Activated naive CD8-positive, alpha-beta T cell treated with anti-CD3 and anti-CD28 coated beads, Interleukin-2, amount 50 U/mL, for 24 hours (primary cell): ENCODE measurements around the gene MAP3K13.

Experiments
- ATAC-seq: fragments of 150-1000 bp; cut with Tn5 transposase; one replicate; pipeline ENCODE4 v1.10.0; 2021
- DNase-seq: peaks from one replicate; pipeline ENCODE4 v3.0.0; 2021
- H3K27ac Mint-ChIP-seq: one replicate; pipeline ENCODE4 v1.8.0; 2021; ENCODE audit warnings: mild to moderate bottlenecking, mixed read lengths
- H3K27me3 Mint-ChIP-seq: one replicate; pipeline ENCODE4 v1.8.0; 2021; ENCODE audit warnings: mixed read lengths
- H3K36me3 Mint-ChIP-seq: one replicate; pipeline ENCODE4 v1.8.0; 2021; ENCODE audit warnings: low read depth, mixed read lengths
- H3K4me1 Mint-ChIP-seq: one replicate; pipeline ENCODE4 v1.8.0; 2021; ENCODE audit warnings: mixed read lengths
- H3K4me3 Mint-ChIP-seq: one replicate; pipeline ENCODE4 v1.8.0; 2021; ENCODE audit warnings: mild to moderate bottlenecking, moderate library complexity, mixed read lengths
- H3K9me3 Mint-ChIP-seq: one replicate; pipeline ENCODE4 v1.8.0; 2021; ENCODE audit warnings: mixed read lengths

MAP3K13 gene

DNA sequence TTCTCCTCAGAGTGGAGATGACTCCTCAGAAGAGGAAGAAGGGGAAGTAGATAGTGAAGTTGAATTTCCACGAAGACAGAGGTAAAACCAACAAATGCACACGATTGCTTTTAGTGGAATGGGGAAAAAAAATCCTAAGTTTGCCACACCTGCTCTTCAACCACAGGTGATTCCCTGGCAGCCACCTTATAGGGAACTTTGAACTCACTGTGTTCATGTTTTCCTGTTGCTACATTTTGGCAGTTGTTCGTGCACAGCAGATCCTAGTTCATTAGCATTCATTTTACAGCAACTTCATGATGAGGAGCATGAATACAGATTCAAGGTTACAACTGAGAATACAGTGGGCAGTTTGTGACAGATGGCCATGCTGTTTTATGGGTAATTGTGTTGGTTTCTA, 114.4 kb downstream of the MAP3K13 start:
- Mint-ChIP-seq H3K27me3 (no peaks in the 10 kb centered on the region), H3K36me3 (peaks cover 23% of the 10 kb centered on the region), H3K27ac (no peak overlapping the region), H3K4me1 (no peaks in the 10 kb centered on the region), H3K4me3 (no peak overlapping the region), H3K9me3 (peaks cover 4% of the 10 kb centered on the region)
- ATAC-seq (no peak), DNase-seq (no peak)

DNA sequence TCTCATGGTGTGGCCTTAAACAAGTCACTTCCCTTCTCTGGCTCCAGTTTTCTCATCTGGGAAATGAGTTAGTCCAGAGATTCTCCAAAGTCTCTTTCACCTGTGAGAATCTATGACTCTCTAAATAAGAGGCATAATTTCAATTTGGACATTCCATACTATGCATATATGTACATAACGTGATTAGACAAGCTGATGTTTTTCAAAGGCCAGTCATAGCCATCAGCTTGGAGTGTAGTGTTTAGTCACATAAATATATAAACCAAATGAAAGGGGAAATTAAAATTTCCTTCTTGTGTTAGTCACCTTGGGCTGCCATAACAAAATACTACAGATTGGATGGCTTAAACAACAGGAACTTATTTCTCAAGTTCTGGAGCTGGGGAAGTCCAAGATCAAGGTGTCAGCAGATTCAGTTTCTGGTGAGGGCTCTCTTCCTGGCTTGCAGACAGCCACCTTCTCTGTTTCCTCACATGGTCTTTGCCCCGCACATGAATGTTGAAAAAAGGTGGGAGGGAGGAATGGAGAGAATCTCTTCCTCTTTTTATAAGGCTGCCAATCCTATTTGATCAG, 116.5 kb downstream of the MAP3K13 start:
- Mint-ChIP-seq H3K27me3 (no peaks in the 10 kb centered on the region), H3K9me3 (peaks cover 4% of the 10 kb centered on the region), H3K27ac (no peak overlapping the region), H3K4me1 (peaks cover 7% of the 10 kb centered on the region), H3K36me3 (peaks cover 21% of the 10 kb centered on the region), H3K4me3 (no peak overlapping the region)
- no peak for ATAC-seq
- DNase-seq, result no peak

DNA sequence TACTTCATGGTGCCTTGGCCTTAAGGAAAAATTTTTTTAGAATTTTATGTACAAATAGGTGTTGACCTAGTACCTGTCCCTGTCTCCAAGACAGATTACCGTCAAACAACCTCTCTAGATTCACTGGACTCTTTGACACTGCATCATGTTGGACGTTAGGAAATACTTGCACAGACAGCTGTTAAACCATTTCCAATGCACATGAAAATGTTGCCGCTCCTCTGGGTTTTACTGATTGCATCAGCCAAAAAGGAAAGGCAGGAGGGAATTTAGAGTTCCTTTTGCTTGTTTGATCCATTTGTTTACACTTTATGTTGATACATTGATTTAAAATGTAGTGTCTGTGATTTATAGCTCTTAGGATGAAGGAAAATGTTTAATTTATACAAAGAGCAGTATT, 121.4 kb downstream of the MAP3K13 start:
- no peaks in the 10 kb centered on the region for H3K27me3 Mint-ChIP-seq
- H3K36me3 Mint-ChIP-seq, result peaks cover 44% of the 10 kb centered on the region
- no peak for ATAC-seq
- no peak overlapping the region for H3K4me3 Mint-ChIP-seq
- H3K27ac Mint-ChIP-seq, result no peak overlapping the region
- peaks cover 7% of the 10 kb centered on the region for H3K4me1 Mint-ChIP-seq
- no peak for DNase-seq
- peaks cover 4% of the 10 kb centered on the region for H3K9me3 Mint-ChIP-seq

DNA sequence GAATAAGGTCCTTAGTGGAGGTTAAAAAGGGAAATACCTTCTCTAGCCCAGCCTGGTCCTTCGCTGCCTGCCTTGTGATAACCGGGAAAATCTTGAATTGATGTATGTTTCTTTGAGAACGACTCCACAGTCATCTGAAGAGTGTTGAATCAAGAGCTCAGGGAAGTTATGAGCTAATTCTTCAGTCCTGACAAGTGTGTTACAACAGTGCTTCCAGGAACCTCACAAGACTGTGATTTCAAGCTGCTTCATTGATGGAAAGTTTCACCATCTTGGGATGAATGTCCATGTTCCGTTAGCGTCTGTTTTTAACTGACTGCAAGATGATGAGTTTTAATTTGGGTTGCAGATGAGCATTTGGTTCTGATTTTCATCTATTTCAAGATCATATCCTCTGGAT, 123.5 kb downstream of the MAP3K13 start:
- Mint-ChIP-seq H3K4me3 (no peak overlapping the region), H3K4me1 (peaks cover 7% of the 10 kb centered on the region), H3K27me3 (no peaks in the 10 kb centered on the region), H3K36me3 (peaks cover 45% of the 10 kb centered on the region), H3K9me3 (no peaks in the 10 kb centered on the region), H3K27ac (no peak overlapping the region)
- DNase-seq (no peak), ATAC-seq (no peak)

DNA sequence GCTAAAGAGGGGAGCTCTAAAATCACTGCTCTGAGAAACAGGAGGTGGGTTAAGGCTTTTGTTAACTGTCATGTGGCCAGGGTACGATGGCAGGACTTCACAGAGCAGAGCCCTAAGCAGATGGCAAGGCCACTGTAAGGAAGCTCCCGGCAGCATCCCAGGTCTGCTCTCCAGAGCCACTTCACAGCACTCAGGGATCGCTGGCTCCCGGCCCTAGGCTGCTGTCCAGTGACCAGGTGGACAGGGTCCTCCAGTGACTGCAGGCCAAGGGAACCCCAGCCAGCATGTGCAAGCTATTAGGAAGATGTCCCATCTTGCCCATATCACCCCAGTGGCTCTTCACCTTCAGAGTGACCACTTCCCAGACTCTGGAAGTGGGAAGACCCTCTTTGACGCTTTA, 125.5 kb downstream of the MAP3K13 start:
- H3K9me3 Mint-ChIP-seq, result no peaks in the 10 kb centered on the region
- no peak overlapping the region for H3K4me3 Mint-ChIP-seq
- no peaks in the 10 kb centered on the region for H3K27me3 Mint-ChIP-seq
- peaks cover 33% of the 10 kb centered on the region for H3K36me3 Mint-ChIP-seq
- ATAC-seq, result no peak
- H3K4me1 Mint-ChIP-seq, result peaks cover under 1% of the 10 kb centered on the region
- no peak for DNase-seq
- no peak overlapping the region for H3K27ac Mint-ChIP-seq

DNA sequence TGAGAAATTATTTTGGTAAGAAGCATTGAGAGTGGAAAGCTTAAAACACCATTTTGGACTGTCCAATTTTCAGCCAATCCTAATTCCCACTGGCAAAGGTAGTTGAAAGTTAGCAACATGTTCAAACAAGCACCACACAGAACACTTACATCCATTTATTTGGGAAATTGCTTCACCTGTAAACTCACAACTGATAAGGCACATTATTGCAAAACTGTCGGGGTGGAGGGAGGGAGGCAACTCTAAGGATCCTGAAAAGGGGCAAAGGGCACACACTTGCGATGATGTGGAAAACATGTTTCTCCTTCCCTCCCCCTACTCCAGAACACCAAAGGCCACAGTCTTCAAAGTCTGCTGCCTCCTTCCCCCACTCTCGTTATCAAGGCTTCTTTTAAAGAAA, 126.5 kb downstream of the MAP3K13 start:
- Mint-ChIP-seq H3K27me3 (no peaks in the 10 kb centered on the region), H3K9me3 (no peaks in the 10 kb centered on the region), H3K36me3 (peaks cover 43% of the 10 kb centered on the region), H3K4me1 (no peaks in the 10 kb centered on the region), H3K4me3 (no peak overlapping the region), H3K27ac (no peak overlapping the region)
- ATAC-seq, result no peak
- DNase-seq, result no peak

DNA sequence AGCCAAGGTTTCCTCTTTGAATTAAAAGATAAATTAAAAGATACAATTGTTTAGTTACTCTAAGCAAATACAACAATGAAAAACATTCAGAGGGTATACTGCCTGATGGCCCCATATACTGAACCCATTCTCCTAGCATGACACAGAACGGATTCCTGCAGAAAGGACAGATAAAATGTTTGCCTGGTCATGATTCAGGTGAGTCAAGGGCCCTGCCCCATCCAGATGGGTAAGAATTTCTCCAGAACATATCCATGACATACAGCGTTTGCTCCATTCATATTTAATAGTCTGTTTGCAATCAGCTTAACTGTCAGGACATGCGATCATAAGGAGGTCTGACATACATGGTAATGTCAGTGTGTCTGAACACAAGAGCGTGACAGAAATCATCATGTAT, 127.3 kb downstream of the MAP3K13 start:
- Mint-ChIP-seq H3K36me3 (peaks cover 47% of the 10 kb centered on the region), H3K27ac (no peak overlapping the region), H3K4me1 (no peaks in the 10 kb centered on the region), H3K27me3 (no peaks in the 10 kb centered on the region), H3K4me3 (no peak overlapping the region), H3K9me3 (no peaks in the 10 kb centered on the region)
- no peak for DNase-seq
- no peak for ATAC-seq

DNA sequence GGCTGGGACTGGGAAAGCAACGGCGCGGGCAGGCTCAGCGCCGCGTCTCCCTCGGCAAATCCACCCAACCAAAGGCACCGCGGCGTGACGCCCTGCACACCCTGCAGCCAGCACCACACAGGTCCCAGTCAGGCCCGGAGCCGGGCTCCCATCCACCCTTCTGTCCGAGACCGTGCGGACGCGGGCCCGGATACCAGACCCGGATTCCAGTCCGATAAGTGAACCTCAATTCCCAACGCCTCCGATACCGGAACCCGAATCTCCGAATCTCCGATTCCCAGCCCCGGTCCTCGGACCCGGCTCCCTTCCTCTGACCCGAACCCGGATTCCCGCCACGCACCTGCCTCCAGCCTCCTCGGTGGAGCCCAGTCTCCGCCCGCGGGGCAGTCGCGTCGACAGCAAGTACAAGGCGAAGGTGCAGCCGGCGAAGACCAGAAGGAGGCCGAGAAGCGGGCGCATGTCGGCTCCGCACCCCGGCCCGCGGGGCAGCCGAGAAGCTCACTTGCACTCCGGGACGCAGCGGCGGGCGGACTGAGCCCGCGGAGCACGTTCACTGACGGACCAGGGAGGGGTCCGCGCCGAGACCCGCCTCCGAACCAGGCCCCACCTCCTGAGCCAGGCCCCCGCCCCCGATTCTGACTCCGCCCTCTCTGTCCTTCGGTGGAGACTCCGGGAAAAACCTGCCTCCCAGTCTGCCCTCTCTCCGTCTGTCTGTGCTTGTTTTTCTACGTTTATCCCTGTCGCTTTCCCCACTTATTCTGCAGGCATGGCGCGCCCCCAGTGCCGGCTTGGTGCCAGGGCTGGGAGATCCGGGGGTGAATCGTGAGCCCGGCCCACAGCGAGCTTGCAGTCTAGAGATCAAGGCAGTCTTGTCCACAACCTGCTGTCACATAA, 135.8 kb downstream of the MAP3K13 start, which contains the start of gene TMEM41A:
Gene TMEM41A (minus strand): TSS at position 533 of the 894 bp plus-strand sequence. CDS start 74 bp downstream, at position 459.
- no peaks in the 10 kb centered on the region for H3K9me3 Mint-ChIP-seq
- DNase-seq, result peak; percentile 93
- peak within 1 kb of the TSS; percentile 82 for H3K27ac Mint-ChIP-seq
- H3K4me3 Mint-ChIP-seq, result peak within 1 kb of the TSS; percentile 87
- H3K4me1 Mint-ChIP-seq, result peaks cover 19% of the 10 kb centered on the region
- H3K36me3 Mint-ChIP-seq, result peaks cover 20% of the 10 kb centered on the region
- no peaks in the 10 kb centered on the region for H3K27me3 Mint-ChIP-seq
- peak; percentile 98 for ATAC-seq

DNA sequence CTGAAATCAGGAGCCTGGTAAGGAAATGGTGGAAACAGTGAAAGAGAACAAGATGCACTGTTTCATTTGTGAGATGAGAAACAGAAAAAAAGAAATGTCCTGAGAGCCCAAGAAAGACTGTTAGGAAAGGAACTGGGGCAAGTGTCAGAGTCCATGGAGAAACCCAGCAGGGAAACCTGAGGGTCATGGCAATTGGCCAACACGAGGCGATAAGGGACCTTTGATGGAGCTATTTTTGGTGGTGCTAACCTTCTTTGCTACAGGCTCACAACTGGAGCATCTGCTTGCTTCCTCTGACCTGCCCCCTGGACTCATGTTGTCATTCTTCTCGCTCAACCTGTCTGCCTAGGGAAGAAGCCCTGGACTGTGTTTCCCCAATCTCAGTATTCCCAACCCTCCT, 140.1 kb downstream of the MAP3K13 start:
- Mint-ChIP-seq H3K27ac (no peak overlapping the region), H3K9me3 (no peaks in the 10 kb centered on the region), H3K4me3 (no peak overlapping the region), H3K4me1 (peaks cover 9% of the 10 kb centered on the region), H3K36me3 (no peaks in the 10 kb centered on the region), H3K27me3 (peaks cover 3% of the 10 kb centered on the region)
- DNase-seq, result no peak
- ATAC-seq, result no peak

DNA sequence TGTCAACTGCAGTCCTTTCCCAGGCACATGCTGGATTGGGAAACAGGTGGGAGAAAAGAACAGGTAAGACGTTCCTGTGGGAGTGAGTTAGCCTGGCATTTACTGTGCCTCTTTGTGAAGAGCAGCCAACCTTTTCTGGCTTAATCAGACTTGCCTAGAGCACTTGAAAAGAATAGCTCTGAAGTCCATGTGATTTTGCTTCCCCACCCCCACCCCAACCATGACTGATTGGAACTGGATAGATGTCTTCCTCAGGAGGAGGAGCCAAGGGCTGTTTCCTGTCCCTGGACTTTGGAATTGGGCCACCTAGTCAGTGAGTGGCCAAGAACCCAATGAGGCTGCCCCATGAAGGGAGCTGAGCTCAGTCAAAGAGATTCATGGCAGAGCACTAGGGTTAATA, 140.6 kb downstream of the MAP3K13 start:
- Mint-ChIP-seq H3K4me1 (peaks cover 9% of the 10 kb centered on the region), H3K27ac (no peak overlapping the region), H3K9me3 (no peaks in the 10 kb centered on the region), H3K36me3 (no peaks in the 10 kb centered on the region), H3K4me3 (no peak overlapping the region), H3K27me3 (peaks cover 3% of the 10 kb centered on the region)
- no peak for ATAC-seq
- DNase-seq, result no peak

DNA sequence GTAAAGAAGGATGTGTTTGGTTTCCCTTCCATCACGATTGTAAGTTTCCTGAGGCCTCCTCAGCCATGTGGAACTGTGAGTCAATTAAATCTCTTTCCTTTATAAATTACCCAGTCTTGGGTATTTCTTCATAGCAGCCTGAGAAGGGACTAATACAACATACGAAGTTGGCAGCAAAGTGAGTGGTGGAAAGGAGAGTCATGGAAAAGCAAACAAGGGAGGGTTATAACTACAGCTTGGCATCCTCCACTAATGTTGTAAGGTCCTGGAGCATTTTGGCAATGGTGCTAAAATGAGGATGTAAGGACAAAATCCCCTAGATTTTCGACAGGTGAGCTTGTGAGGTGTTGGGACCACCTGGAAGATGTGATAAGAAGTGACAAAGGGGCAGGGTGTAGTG, 141.7 kb downstream of the MAP3K13 start:
- no peaks in the 10 kb centered on the region for H3K9me3 Mint-ChIP-seq
- no peaks in the 10 kb centered on the region for H3K36me3 Mint-ChIP-seq
- no peak overlapping the region for H3K4me3 Mint-ChIP-seq
- ATAC-seq (no peak), DNase-seq (no peak)
- H3K27me3 Mint-ChIP-seq, result peaks cover 3% of the 10 kb centered on the region
- H3K27ac Mint-ChIP-seq, result no peak overlapping the region
- peaks cover 2% of the 10 kb centered on the region for H3K4me1 Mint-ChIP-seq

DNA sequence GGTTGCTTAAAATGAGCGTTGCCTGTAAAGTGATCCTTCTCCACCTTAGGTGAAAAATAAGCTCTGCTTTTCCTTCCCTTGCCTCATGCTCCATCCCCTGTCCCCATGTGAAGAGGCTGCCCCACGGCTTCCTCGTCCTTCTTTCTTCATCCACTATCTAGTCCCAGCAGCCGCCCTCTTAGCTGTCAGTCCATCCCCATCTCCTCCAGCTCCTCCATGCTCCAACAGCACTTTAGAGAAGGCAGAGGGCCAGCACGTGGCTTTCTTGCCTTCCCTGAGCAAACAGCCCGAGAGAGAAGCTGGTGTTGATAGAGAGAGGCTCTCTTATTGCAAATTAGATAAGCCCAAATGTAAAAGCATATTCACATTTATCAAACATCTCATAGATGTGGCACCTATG, 144.9 kb downstream of the MAP3K13 start:
- Mint-ChIP-seq H3K27ac (no peak overlapping the region), H3K27me3 (peaks cover 5% of the 10 kb centered on the region), H3K9me3 (no peaks in the 10 kb centered on the region), H3K36me3 (no peaks in the 10 kb centered on the region), H3K4me3 (no peak overlapping the region), H3K4me1 (no peaks in the 10 kb centered on the region)
- no peak for DNase-seq
- ATAC-seq, result no peak

DNA sequence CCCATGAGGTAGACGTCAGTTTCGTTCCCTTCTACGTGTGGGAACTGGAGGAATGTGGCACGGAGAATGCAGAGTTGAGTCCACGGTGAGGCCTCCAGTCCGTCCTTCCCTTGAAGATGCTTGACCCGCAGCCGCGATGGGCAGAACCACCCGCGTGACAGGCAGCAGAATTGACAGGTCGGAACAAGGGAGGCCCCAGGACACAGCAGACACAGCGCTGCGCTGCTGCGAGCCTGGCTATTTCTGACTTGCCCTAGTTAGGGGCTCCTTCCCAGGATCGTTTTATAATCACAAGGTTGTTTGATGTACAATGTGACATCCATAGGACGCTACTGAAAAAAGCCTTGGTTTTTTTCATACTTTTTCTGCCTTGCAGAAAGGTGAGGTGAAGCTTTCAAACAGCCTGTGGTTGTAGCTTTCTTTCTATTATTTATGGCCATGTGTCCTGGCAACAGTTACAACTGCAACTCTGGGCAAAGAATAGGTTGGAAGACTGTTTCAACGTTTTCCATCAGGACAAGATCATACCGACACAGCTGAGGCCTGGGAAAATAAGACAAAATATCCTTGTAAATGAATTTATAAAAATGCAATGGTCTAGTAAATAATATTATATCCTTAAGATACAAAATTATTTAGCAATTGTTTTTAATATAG, 145.5 kb downstream of the MAP3K13 start:
- no peak overlapping the region for H3K27ac Mint-ChIP-seq
- no peaks in the 10 kb centered on the region for H3K36me3 Mint-ChIP-seq
- no peaks in the 10 kb centered on the region for H3K4me1 Mint-ChIP-seq
- no peak for DNase-seq
- H3K27me3 Mint-ChIP-seq, result peaks cover 5% of the 10 kb centered on the region
- H3K9me3 Mint-ChIP-seq, result no peaks in the 10 kb centered on the region
- H3K4me3 Mint-ChIP-seq, result no peak overlapping the region
- ATAC-seq, result no peak

DNA sequence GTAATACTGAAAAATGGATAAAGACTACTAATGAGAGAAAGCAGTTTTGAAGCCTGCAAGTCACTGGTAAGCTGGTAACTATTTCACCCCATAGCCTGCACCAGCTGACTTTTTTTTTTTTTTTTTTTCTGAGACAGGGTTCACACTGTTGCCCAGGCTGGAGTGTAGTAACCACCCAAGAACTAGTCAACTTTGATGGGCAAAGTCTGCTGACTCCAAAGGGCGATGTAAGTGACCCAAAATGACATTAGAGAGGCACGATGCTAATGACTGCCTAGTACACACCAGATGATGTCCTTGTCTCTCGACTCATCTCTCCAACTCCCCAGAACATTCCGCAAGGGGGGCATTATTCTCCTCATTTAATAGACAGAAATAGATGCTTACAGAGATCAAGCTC, 148.8 kb downstream of the MAP3K13 start:
- DNase-seq (no peak), ATAC-seq (no peak)
- Mint-ChIP-seq H3K27ac (no peak overlapping the region), H3K9me3 (no peaks in the 10 kb centered on the region), H3K4me3 (no peak overlapping the region), H3K27me3 (peaks cover 11% of the 10 kb centered on the region), H3K36me3 (no peaks in the 10 kb centered on the region), H3K4me1 (no peaks in the 10 kb centered on the region)
